GM12878 (cell line): ENCODE data around the gene SERTAD2. TPM values are rescaled to one million over a fixed set of nuclear protein-coding genes. Genes with fewer than 3 reads are reported as not detected.

ENCODE experiments used
- CBFB ChIP-seq: IDR thresholded peaks from 2 replicates; pipeline ENCODE4 v1.6.1; 2016; ENCODE audit warnings: antibody characterized with exemption, low read depth
- CREM ChIP-seq: IDR thresholded peaks from 2 replicates; pipeline ENCODE4 v1.6.1; 2014; ENCODE audit warnings: antibody characterized with exemption, low read depth
- EP300 ChIP-seq, 2 experiments: fragments of 150-350 bp in 1 of 2; IDR thresholded peaks; 2 replicates each; pipeline ENCODE4 v1.6.1; 2011 to 2012; ENCODE audit warnings: low read depth in 2 of 2, low read length in 2 of 2, borderline replicate concordance in 1 of 2, improper control_type of control experiment in 1 of 2, inconsistent platforms in 1 of 2; ENCODE audit not compliant: control insufficient read depth in 1 of 2
- FOXM1 ChIP-seq: IDR thresholded peaks from 2 replicates; pipeline ENCODE4 v1.6.1; 2012; ENCODE audit warnings: low read depth, mild to moderate bottlenecking, inconsistent platforms, low read length, moderate library complexity
- KAT2A ChIP-seq: conservative IDR thresholded peaks from 2 replicates; pipeline ENCODE4 v1.6.1; 2011; ENCODE audit warnings: low read depth, low read length; ENCODE audit not compliant: control insufficient read depth
- NFIC ChIP-seq: IDR thresholded peaks from 2 replicates; pipeline ENCODE4 v1.6.1; 2012; ENCODE audit warnings: low read depth, mild to moderate bottlenecking, inconsistent platforms, low read length, moderate library complexity
- SIX5 ChIP-seq: IDR thresholded peaks from 2 replicates; pipeline ENCODE4 v1.6.1; 2011; ENCODE audit warnings: mild to moderate bottlenecking, low read depth, low read length, moderate library complexity; ENCODE audit not compliant: severe bottlenecking
- SMC3 ChIP-seq: IDR thresholded peaks from 2 replicates; pipeline ENCODE4 v1.6.1; 2011; ENCODE audit warnings: low read length, improper control_type of control experiment, borderline replicate concordance
- SREBF2 ChIP-seq: IDR thresholded peaks from 2 replicates; pipeline ENCODE4 v1.6.1; 2012; ENCODE audit warnings: mild to moderate bottlenecking, low read length
- ZNF384 ChIP-seq: IDR thresholded peaks from 2 replicates; pipeline ENCODE4 v1.6.1; 2012; ENCODE audit warnings: low read depth, mild to moderate bottlenecking, low read length, improper control_type of control experiment, borderline replicate concordance
- polyA plus RNA-seq, 11 experiments: library from polyadenylated mRNA; depleted of rRNA in 4 of 11; unstranded in 6 of 11; stranded (reverse) in 5 of 11; fragments of >200 nt; fragmentation: Nextera tagmentation in 4 of 11; fragmentation: Illumina TruSeq in 1 of 11; extraction: Ambion mirVana in 4 of 11; extraction: Trizol in 1 of 11; gene quantifications; 1 replicate in 1 of 11; 2 replicates in 10 of 11; pipeline versions ENCODE4 v1.2.1 to v1.2.3, GENCODE V29; 2011 to 2016; ENCODE audit warnings: inconsistent platforms in 2 of 11, missing spikeins in 2 of 11, low read depth in 1 of 11
- total RNA-seq, 4 experiments: library from RNA; depleted of rRNA in 3 of 4; stranded (reverse); fragments of >200 nt in 3 of 4; fragmentation: Illumina TruSeq in 1 of 4; extraction: Trizol in 1 of 4; gene quantifications; 2 replicates each; pipeline versions ENCODE4 v1.2.1 to v1.2.3, GENCODE V29; 2013 to 2021
- TF ChIP-seq, protein P1 (sequence below): IDR thresholded peaks from 2 replicates; pipeline ENCODE4 v1.6.1; 2012; ENCODE audit warnings: low read depth, low read length, improper control_type of control experiment
- TF ChIP-seq, protein P2 (sequence below): fragments of 450-650 bp; IDR thresholded peaks from 2 replicates; pipeline ENCODE4 v1.6.1; 2017; ENCODE audit warnings: mild to moderate bottlenecking, moderate library complexity
- TF ChIP-seq, protein P3 (sequence below): fragments of 450-650 bp; IDR thresholded peaks from 2 replicates; pipeline ENCODE4 v1.6.1; 2016; ENCODE audit warnings: mild to moderate bottlenecking

Gene SERTAD2
- total and polyA plus RNA-seq, 10 of the 15 experiments (the other 5 are each of a cell fraction or from before 2014, with no cell fraction given), result 7.9 to 28.7 (median 20.1) TPM

DNA sequence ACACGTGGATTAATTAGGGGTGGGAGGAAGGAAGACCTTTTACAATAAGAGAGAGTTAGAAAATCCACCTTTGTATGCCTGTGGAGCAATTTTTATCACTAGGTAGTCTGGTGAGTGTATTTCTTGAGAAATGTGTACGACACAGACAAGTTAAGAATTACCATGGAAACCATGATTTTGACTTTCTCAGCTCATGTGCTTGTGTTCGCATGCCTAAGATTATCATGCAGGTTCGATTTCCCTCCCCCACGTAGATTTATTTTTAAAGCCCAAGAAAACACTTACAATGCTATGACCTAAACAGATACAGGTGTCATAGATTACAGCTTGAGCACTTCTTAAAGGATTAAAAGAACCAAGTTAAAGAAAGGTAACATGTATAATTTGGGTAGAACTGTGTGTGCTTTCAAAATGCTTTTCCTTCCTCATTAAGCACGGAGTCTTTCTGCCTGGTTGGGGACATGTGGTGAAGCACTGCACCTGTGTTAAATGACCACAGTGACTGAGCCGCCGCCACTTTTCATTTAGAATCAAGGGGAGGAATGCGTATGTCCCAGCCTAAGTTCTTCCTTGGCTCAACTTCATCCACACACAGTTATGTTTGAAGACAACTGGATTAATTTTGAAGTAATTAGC, 16.6 kb downstream of the SERTAD2 start (continued):
- TF ChIP-seq, protein P1, sequence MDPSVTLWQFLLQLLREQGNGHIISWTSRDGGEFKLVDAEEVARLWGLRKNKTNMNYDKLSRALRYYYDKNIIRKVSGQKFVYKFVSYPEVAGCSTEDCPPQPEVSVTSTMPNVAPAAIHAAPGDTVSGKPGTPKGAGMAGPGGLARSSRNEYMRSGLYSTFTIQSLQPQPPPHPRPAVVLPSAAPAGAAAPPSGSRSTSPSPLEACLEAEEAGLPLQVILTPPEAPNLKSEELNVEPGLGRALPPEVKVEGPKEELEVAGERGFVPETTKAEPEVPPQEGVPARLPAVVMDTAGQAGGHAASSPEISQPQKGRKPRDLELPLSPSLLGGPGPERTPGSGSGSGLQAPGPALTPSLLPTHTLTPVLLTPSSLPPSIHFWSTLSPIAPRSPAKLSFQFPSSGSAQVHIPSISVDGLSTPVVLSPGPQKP, result no peak
- TF ChIP-seq, protein P2, sequence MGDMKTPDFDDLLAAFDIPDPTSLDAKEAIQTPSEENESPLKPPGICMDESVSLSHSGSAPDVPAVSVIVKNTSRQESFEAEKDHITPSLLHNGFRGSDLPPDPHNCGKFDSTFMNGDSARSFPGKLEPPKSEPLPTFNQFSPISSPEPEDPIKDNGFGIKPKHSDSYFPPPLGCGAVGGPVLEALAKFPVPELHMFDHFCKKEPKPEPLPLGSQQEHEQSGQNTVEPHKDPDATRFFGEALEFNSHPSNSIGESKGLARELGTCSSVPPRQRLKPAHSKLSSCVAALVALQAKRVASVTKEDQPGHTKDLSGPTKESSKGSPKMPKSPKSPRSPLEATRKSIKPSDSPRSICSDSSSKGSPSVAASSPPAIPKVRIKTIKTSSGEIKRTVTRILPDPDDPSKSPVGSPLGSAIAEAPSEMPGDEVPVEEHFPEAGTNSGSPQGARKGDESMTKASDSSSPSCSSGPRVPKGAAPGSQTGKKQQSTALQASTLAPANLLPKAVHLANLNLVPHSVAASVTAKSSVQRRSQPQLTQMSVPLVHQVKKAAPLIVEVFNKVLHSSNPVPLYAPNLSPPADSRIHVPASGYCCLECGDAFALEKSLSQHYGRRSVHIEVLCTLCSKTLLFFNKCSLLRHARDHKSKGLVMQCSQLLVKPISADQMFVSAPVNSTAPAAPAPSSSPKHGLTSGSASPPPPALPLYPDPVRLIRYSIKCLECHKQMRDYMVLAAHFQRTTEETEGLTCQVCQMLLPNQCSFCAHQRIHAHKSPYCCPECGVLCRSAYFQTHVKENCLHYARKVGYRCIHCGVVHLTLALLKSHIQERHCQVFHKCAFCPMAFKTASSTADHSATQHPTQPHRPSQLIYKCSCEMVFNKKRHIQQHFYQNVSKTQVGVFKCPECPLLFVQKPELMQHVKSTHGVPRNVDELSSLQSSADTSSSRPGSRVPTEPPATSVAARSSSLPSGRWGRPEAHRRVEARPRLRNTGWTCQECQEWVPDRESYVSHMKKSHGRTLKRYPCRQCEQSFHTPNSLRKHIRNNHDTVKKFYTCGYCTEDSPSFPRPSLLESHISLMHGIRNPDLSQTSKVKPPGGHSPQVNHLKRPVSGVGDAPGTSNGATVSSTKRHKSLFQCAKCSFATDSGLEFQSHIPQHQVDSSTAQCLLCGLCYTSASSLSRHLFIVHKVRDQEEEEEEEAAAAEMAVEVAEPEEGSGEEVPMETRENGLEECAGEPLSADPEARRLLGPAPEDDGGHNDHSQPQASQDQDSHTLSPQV, result no peak
- TF ChIP-seq CREM (0 out of 2 replicates have a peak, but pooled peaks have one; percentile 20), SREBF2 (no peak), ZNF384 (no peak), CBFB (peak; percentile 70), EP300 (IDR thresholded peaks at IDR 0.05; ENCODE audit: borderline replicate concordance in 1 of 2, control insufficient read depth in 1 of 2, low read depth in 2 of 2, low read length in 2 of 2) (peak in 1 of 2 experiments; percentile 21; a peak in 1 of 4 replicates), KAT2A (no peak), SIX5 (no peak), NFIC (0 out of 2 replicates have a peak, but pooled peaks have one; percentile 9), SMC3 (no peak), FOXM1 (0 out of 2 replicates have a peak, but pooled peaks have one; percentile 12)
- TF ChIP-seq, protein P3, sequence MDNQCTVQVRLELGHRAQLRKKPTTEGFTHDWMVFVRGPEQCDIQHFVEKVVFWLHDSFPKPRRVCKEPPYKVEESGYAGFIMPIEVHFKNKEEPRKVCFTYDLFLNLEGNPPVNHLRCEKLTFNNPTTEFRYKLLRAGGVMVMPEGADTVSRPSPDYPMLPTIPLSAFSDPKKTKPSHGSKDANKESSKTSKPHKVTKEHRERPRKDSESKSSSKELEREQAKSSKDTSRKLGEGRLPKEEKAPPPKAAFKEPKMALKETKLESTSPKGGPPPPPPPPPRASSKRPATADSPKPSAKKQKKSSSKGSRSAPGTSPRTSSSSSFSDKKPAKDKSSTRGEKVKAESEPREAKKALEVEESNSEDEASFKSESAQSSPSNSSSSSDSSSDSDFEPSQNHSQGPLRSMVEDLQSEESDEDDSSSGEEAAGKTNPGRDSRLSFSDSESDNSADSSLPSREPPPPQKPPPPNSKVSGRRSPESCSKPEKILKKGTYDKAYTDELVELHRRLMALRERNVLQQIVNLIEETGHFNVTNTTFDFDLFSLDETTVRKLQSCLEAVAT, result no peak
- TF ChIP-seq, all 136 proteins: peak for 19
